Omental fat pad (tissue), 4 donors: Measurements from ENCODE around the gene SEC63. TPM values are rescaled to one million over a fixed set of nuclear protein-coding genes. Genes with fewer than 3 reads are reported as not detected.

Experiments
- ATAC-seq: fragments of 150-250 bp; one replicate; pipeline ENCODE4 v1.9.1; 2016; ENCODE audit warnings: mild to moderate bottlenecking, moderate library complexity; ENCODE audit not compliant: low FRiP score
- DNase-seq: peaks from one replicate; pipeline ENCODE4 v3.0.0-alpha.2; 2019; ENCODE audit warnings: low spot score
- total RNA-seq, 4 donors: library from RNA; depleted of rRNA; stranded (reverse); fragments of >200 nt; gene quantifications; one replicate each; pipeline ENCODE4 v1.1.0, GENCODE V29; 2016
- TF ChIP-seq, protein P1 (sequence below), 3 donors: fragments of 450-650 bp; IDR thresholded peaks; one replicate each; pipeline ENCODE4 v1.5.1; 2016 to 2017; ENCODE audit warnings: antibody characterized with exemption in 3 of 3, mild to moderate bottlenecking in 3 of 3, moderate library complexity in 2 of 3

The SEC63 gene
- total RNA-seq, 4 donors from 2014 or later, result 26.6 to 55.1 (median 43.1) TPM

DNA sequence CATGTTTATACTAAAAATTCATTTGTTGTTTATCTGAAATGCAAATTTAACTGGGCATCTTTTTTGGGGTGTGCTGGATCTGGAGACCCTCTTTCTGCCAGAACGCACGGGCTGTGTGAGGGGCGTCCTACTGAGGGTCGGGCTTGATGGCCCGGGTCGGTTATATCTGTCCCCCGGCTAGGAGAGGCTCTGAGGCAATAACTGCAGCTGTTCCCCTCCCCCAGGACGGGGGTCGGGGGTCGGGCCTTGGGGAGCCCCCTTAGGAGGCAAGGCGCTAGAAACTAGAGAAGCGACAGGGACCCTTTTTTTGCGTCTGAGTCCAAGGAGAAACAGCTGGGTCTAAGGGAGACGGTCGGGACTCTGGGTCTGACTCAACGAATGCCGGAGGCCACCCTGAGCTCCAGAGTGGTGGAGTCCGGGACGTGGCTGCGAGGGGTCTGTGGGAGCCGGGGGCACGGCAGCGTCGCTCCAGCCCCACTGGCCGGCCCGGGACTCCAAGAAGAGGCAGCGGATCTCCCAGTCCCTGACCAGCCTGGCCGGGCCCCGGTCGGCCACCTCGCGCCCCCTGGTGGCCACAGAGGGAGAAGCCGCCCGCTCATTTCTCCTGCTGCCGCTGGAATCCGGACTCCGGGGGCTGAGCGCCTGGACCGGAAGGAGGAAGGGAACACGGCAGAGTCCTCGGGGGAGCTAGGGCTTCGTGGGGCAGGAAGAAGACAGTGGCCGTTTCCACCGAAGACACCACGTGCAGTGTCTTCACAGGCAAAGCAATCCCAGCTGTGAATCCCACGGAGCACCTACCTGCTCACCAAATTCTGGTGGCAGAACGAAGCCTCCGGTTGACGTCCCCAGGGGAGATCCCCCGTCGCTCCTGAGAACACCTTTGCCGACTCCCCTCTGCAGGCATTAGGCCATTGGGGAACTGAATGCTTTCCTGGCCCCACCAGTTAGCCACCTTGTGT is 109.9 kb downstream of the SEC63 start:
- peak; percentile 98 for ATAC-seq
- TF ChIP-seq, protein P1, sequence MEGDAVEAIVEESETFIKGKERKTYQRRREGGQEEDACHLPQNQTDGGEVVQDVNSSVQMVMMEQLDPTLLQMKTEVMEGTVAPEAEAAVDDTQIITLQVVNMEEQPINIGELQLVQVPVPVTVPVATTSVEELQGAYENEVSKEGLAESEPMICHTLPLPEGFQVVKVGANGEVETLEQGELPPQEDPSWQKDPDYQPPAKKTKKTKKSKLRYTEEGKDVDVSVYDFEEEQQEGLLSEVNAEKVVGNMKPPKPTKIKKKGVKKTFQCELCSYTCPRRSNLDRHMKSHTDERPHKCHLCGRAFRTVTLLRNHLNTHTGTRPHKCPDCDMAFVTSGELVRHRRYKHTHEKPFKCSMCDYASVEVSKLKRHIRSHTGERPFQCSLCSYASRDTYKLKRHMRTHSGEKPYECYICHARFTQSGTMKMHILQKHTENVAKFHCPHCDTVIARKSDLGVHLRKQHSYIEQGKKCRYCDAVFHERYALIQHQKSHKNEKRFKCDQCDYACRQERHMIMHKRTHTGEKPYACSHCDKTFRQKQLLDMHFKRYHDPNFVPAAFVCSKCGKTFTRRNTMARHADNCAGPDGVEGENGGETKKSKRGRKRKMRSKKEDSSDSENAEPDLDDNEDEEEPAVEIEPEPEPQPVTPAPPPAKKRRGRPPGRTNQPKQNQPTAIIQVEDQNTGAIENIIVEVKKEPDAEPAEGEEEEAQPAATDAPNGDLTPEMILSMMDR (IDR thresholded peaks at IDR 0.05), result peak in 2 of 3 donors; percentile 29 to 95
- DNase-seq, result peak; percentile 62

DNA sequence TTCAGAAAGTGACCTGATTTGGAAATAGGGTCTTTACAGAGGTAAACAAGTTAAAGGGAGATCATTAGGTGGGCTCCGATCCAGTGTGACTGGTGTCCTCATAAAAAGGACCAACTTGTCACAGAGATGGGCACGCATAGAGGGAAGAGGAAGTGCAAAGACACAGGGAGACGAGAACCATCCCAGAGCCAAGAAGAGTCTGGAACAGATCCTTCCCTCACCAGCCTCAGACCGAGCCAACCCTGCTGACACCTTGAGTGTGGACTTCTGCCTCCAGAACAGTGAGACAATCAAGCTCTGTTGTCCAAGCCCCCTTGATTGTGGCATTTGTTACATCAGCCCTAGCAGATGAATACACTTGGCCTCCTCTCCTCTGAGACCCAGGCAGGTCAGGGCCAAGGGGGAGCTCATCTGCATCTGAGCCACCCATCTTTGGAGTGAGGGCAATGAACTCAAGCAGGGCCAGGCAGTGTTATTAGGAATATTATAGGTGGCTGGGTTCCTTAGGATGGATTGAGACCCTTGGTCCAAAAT is 111.7 kb downstream of the SEC63 start:
- ATAC-seq (no peak), DNase-seq (no peak)
- TF ChIP-seq, protein P1 (IDR thresholded peaks at IDR 0.05), result no peak

DNA sequence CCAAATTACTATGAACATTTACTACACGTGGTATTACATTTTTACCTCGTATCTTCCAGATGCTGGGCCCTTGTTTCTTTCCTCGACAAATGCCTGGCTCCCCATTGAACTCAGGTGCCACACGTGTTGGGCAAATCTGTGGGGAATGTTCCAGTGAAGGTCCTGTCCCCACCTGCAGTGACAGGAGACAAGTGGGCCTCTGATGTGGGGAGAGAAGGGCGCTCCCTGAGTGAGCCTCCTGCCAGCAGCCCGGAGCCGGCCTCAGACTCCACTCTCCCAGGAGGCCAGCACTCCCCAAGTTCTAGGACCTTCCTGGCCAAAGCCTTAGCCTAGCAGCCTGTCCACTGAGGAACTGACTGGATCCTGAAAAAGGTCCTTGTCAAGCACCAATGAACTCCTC is 112.2 kb downstream of the SEC63 start:
- DNase-seq, result no peak
- no peak for ATAC-seq
- TF ChIP-seq, protein P1 (IDR thresholded peaks at IDR 0.05), result no peak

DNA sequence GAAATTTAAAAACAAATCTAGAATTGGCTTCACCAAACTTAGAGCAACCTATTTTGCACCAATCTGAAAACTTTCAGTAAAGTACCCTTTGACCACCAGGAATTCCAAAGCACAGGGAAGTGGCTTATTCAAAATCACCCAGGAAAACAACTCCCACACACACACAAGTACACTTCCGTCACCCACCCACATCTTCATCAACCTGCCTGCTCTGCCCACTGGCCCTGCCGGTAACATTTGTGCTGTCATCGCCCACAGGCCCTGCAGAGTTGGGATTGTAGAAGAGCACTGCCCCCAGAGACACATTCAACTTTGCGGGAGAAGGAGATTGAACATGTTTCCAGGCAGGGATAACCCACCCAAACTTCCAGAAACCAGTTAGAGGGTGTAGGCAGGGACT is 114.6 kb downstream of the SEC63 start:
- TF ChIP-seq, protein P1 (IDR thresholded peaks at IDR 0.05), result no peak
- no peak for ATAC-seq
- no peak for DNase-seq

DNA sequence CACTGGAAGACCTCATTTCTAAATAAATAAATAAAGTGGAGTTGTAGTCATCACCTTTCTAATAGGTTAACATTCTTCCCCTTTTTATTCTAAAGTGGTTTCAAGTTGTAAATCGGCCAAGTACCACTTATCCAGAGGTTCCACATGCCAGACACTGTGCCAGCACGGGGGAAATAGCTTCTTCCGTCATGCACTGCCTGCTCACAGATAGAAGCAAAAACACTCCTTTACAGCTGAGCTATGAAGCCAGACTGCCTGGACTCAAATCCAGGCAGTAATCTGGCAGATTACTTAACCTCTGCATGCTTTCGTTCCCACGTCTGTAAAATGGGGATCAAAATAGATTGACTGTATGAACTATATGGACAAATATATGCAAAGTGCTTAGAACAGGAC is 116.7 kb downstream of the SEC63 start:
- TF ChIP-seq, protein P1 (IDR thresholded peaks at IDR 0.05), result no peak
- DNase-seq (no peak), ATAC-seq (no peak)

DNA sequence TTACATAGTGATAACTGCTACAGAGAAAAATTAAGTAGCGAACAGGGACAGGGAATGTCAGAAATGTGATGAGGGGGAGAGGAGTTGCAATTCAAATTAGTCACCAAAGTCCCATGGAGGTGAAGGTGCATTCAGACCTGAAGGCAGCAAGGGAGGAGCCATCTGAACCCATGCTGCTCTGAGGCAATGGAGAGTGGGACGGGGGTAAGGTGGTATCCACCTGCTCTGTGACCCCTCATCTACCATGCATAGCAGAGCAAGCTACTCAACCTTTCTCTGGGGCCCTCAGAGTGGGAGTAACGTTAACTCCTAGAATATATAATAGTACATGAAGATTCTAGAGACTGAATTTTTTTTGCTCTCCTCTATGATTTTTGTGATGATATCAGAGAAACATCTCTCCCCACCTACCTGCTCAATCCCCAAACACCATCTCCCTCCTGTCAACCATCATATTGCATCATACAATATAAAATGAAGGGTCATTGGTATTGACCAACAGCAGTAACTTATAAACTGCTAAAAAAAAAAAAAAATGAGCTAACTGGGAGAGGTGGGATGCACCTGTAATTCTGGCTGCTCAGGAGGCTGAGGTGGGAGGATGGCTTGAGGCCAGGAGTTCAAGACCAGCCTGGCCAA is 117.3 kb downstream of the SEC63 start:
- TF ChIP-seq, protein P1 (IDR thresholded peaks at IDR 0.05), result no peak
- no peak for ATAC-seq
- no peak for DNase-seq
